ENCODE measurements around the gene SLC26A11. TPM values are rescaled to one million over a fixed set of nuclear protein-coding genes. Genes with fewer than 3 reads are reported as not detected.
A peak's percentile ranks its signal among the peaks of the same experiment; 100 is the strongest.

Gene SLC26A11
- 9.1 TPM for total RNA-seq (ENCODE audit: insufficient read depth, low replicate concordance)

DNA sequence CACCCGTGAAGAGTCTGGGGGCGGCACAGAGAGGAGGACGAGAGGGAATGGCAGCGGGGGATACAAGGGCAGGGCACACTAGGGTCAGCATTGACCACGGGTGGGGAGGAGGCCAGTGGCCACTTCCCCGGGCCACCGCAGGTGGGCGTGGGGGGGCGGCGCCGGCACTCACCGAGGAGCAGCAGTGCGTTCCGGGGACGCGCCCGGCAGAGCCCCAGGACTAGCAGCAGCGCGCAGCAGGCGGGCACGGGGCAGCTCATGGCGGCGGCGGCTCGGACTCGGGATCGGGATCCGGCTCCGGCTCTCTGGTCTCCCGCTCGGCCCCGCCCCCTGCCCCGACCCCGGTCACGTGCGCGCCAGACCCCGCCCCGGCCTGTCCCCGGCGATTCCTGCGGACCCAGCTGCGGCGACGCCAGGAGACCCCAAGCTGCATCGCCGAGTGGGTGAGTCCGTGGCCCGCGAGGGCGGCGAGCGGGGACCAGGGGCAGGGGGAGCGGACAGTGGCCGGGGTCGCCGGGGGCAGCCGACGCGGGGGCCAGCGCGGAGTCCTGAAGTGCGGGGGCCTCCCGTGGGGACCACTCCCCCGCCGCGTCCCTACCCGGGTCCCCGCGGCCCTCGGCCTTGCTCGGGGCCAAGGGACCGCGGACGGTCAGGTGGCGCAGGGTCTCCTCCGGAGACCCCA, at the start of gene SLC26A11, which contains the start of gene SGSH:
Gene SLC26A11, plus strand, starts transcription at position 374 of the 682 bp plus-strand sequence. CDS start 1,134 bp downstream, outside the sequence.
Gene SGSH, minus strand, starts transcription at position 280 of the 682 bp plus-strand sequence. Its CDS starts 20 bp downstream, at position 260.
- DNase-seq (ENCODE audit: low spot score) = peak; percentile 61

DNA sequence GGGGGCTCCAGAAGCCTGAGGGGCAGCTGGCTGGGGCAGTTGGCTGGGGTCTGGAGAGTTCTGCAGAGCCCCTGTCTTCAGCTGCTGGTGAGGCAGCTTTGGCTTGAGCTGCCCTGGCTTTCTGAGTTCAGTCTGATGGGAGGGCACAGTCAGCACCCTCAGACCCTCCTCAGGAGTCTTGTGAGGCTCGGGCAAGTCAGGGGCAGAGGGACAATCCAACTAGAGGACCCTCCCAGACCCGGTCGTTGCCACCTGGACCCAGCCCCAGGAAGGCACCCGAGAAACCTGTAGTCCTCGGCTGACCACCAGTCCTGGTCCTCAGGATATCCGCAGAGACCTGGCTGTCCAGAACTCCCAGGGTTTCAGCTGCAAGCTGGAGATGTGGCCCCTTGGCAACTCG, 48.5 kb upstream of the SLC26A11 start:
- no peak for DNase-seq (ENCODE audit: low spot score)

- DNase-seq (ENCODE audit: low spot score) = no peak
Measured at GRCh38 chr17:80173126-80173525, 47.1 kb upstream of the SLC26A11 start.

DNA sequence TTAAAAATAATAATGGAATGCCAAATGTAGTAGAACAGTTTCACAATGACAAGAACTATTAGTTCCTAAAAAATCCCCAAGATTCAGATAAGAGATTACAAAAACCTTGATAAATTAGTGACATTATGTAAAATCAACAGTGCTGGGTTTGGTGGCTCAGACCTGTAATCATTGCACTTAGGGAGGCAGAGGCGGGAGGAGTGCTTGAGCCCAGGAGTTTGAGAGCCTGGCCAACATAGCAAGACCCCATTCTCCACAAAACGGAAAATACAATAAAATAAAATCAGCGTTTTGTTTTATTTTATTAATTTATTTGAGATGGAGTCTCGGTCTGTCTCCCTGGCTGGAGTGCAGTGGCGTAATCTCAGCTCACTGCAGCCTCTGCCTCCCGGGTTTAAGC, 46.3 kb upstream of the SLC26A11 start:
- no peak for DNase-seq (ENCODE audit: low spot score)

- DNase-seq (ENCODE audit: low spot score) = no peak
Measured at GRCh38 chr17:80176757-80177156, 43.5 kb upstream of the SLC26A11 start.

DNA sequence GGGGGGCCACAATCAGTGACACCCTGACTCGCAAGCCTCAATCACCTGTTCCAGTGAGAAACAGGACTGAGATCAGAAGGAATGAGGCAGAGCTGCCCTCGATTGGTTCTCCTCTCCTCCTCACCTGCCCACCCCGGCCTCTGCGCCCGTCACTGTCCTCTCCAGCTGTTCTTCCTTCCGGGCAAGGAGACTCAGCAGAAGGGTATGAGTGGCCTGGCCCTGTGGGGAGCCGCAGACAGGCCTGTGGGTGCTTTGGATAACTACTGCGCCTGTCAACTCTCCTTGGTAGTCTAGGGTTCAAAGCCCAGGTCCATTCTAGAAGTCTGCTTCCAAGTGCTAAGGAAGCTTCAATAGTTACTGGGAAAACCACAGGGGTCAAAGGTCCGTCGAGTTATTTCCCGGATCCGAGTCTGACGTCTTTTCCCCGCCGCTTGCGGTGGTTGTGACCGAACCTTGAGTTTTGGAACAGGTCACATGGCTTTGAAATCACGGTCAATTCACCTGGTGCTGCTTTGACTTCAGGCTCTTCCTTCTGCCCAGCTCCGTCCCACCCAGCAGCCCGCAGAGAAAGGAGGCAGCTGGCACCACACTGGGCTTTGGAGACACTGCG, 42.1 kb upstream of the SLC26A11 start:
- DNase-seq (ENCODE audit: low spot score) = no peak

- no peak for DNase-seq (ENCODE audit: low spot score)
Measured at GRCh38 chr17:80180192-80180591, 40.0 kb upstream of the SLC26A11 start.

DNA sequence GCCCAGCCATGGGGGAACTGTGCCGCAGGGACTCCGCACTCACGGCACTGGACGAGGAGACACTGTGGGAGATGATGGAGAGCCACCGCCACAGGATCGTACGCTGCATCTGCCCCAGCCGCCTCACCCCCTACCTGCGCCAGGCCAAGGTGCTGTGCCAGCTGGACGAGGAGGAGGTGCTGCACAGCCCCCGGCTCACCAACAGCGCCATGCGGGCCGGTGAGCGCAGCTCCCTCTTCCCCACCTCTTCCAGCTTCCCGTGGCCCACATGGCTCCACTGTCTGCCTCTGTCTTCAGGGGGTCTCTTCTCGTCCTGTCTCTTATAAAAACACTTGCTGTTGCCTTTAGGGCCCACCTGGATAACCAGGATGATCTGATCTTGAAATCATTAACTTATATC, 38.8 kb upstream of the SLC26A11 start:
- DNase-seq (ENCODE audit: low spot score) = no peak

DNA sequence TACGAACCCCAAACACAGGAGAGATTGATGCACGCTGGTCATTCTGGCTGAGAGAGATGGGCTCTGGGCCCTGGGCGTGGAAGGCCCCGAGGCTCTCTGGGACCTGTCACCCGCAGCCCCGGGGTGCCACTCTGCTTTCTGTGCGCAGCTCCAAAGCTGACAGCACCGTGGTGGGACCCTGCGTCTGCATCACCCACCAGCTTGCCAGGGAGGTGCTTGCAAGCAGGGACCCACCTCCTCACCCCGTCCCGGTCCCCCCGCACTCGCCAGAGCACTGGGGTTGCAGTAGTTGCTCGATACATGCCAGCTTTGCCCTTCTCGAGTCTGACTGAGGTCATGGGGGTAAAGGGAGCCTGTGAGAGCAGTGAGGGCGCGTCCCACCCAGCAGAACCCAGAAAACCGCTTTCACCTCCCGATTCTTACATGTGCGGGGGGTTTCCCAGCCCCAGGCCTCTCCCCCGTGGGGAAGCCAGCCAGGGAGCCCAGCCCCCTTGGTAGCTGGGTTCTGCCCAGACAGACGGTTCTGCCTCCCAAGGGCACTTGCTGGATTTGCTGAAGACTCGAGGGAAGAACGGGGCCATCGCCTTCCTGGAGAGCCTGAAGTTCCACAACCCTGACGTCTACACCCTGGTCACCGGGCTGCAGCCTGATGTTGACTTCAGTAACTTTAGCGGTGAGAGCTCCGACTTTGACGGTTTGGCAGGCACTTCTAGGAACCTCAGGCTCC, 37.9 kb upstream of the SLC26A11 start:
- no peak for DNase-seq (ENCODE audit: low spot score)

GRCh38 chr17:80182845-80183223, 37.4 kb upstream of the SLC26A11 start:
- DNase-seq (ENCODE audit: low spot score) = no peak

DNA sequence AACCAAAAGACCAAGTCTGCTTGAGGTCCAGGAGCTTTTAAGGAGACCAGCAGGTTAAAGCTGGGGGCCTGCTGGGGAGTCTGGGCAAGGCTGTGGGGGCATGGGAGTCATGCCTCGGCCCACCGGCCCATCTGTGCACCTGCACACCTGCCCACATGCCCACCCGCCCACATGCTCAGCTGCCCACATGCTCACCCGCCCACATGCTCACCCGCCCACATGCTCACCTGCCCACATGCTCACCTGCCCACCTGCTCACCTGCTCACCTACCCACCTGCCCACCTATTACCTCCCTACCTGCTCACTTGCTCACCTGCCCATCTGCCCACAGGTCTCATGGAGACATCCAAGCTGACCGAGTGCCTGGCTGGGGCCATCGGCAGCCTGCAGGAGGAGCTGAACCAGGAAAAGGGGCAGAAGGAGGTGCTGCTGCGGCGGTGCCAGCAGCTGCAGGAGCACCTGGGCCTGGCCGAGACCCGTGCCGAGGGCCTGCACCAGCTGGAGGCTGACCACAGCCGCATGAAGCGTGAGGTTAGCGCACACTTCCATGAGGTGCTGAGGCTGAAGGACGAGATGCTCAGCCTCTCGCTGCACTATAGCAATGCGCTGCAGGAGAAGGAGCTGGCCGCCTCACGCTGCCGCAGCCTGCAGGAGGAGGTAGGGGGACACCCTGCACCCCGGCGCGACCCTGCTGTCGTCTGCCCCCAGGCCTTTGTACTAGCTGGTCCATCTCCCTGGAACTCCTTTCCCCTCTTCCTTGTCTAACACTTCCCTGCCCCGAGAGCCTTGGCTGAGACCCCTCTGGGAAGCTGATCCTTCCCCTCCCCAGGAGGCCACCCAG, 36.4 kb upstream of the SLC26A11 start:
- DNase-seq (ENCODE audit: low spot score) = no peak

DNA sequence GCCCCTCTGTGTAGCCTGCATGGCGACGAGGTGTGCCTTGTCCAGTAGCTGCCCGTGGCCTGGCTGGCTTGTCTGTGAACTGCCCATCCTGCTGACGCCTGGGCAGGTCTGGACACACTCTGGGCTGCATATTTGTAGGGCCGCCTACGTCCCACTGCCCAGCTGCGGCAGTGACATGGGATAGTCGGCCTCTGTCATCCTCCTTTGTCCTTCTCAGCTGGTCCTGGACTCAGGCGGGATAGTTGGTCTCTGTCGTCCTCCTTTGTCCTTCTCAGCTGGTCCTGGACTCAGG, 35.9 kb upstream of the SLC26A11 start:
- DNase-seq (ENCODE audit: low spot score) = no peak

GRCh38 chr17:80185968-80186367, 34.3 kb upstream of the SLC26A11 start:
- no peak for DNase-seq (ENCODE audit: low spot score)

- DNase-seq (ENCODE audit: low spot score) = no peak
Measured at GRCh38 chr17:80187090-80187489, 33.1 kb upstream of the SLC26A11 start.

DNA sequence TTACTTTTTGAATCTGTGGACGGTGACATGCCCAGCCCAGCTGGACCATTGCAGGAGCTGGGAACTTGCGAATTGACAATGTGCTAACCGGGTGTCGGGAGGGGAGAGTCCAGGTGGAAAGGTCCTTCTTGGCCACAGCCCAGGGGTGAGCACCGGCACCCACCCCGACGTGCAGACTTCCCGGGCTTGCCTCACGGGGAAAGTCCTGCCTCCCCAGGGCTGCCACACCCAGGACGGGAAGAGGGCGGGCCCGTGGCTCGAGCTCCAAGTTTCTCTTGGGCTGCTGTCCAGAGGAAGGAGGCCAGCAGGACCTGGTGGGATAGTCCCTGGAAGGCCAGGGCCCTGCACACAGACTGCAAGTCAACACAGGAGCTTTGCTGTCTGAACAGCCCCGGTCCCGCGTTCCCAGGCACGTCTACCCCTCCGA, 32.7 kb upstream of the SLC26A11 start:
- no peak for DNase-seq (ENCODE audit: low spot score)

DNA sequence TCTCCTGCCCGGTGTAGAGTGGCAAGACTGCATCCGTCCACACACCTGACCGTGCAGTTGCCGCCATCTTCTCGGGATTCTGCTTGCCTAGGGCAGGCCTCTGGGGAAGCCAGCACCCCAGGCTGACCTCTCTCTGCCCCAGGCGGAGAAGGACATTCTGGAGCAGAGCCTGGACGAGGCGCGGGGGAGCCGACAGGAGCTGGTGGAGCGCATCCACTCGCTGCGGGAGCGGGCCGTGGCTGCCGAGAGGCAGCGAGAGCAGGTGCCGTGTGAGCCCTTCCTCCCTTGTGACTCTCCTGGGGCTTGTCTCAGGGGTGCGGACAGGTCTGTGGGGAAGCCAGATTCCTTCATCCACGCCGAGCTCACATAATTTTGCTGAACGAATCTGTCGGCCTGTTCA, 30.6 kb upstream of the SLC26A11 start:
- DNase-seq (ENCODE audit: low spot score) = no peak

DNA sequence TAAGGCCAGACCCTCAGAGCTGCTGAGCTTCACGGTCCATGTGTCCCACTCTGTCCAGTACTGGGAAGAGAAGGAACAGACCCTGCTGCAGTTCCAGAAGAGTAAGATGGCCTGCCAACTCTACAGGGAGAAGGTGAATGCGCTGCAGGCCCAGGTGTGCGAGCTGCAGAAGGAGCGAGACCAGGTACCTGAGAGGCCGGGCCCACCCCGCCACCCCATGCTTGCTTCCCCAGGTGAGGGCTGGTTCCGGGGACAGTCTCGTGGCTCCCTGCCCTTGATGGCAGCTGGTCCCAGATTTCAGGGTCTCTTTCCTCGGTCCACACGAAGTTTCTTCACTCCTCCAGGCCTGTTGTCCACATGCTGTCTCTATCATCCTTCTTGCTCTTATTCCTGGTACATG, 29.5 kb upstream of the SLC26A11 start:
- no peak for DNase-seq (ENCODE audit: low spot score)

GRCh38 chr17:80191192-80191591, 29.0 kb upstream of the SLC26A11 start:
- DNase-seq (ENCODE audit: low spot score) = no peak

GRCh38 chr17:80191865-80192661, 28.2 kb upstream of the SLC26A11 start:
- peak; percentile 65 for DNase-seq (ENCODE audit: low spot score)

GRCh38 chr17:80195141-80195540, 25.1 kb upstream of the SLC26A11 start:
- DNase-seq (ENCODE audit: low spot score) = no peak
